Natural killer cell (primary cell): ENCODE measurements around the gene SH2D2A. TPM values are rescaled to one million over a fixed set of nuclear protein-coding genes. Genes with fewer than 3 reads are reported as not detected.

ENCODE experiments used
- ATAC-seq, 3 donors: fragments of 150-1000 bp in 2 of 3; fragments of 200-7000 bp in 1 of 3; cut with Tn5 transposase; 1 replicate in 1 of 3; 2 replicates in 2 of 3; pipeline ENCODE4 v1.10.0; 2021; ENCODE audit warnings: mild to moderate bottlenecking in 2 of 3, moderate library complexity in 2 of 3
- DNase-seq, 2 donors: peaks; one replicate each; pipeline versions ENCODE4 v3.0.0 to v3.0.0-alpha.2; 2013 to 2021; ENCODE audit warnings: mixed read lengths in 1 of 2
- H3K27ac ChIP-seq: one replicate; pipeline ENCODE4 v1.5.1; 2013; ENCODE audit warnings: mild to moderate bottlenecking, low read length
- H3K27me3 ChIP-seq: one replicate; pipeline ENCODE4 v1.6.1; 2013; ENCODE audit warnings: low read length; ENCODE audit not compliant: control insufficient read depth, insufficient read depth
- H3K36me3 ChIP-seq: one replicate; pipeline ENCODE4 v1.6.1; 2013; ENCODE audit warnings: low read length; ENCODE audit not compliant: control insufficient read depth, insufficient read depth
- H3K4me1 ChIP-seq: one replicate; pipeline ENCODE4 v1.6.1; 2013; ENCODE audit warnings: low read length; ENCODE audit not compliant: control insufficient read depth, insufficient read depth
- H3K4me3 ChIP-seq: one replicate; pipeline ENCODE4 v1.5.1; 2013; ENCODE audit warnings: low read length
- H3K9me3 ChIP-seq: one replicate; pipeline ENCODE4 v1.6.1; 2013; ENCODE audit warnings: low read length; ENCODE audit not compliant: control insufficient read depth, insufficient read depth
- H3K27ac Mint-ChIP-seq, 2 donors: one replicate each; pipeline ENCODE4 v1.8.0; 2022; ENCODE audit warnings: mild to moderate bottlenecking in 2 of 2, mixed read lengths in 2 of 2, moderate library complexity in 1 of 2
- H3K27me3 Mint-ChIP-seq, 2 donors: one replicate each; pipeline ENCODE4 v1.8.0; 2022; ENCODE audit warnings: low read depth in 2 of 2, mixed read lengths in 2 of 2
- H3K36me3 Mint-ChIP-seq: one replicate; pipeline ENCODE4 v1.8.0; 2022; ENCODE audit warnings: mixed read lengths
- H3K4me1 Mint-ChIP-seq, 2 donors: one replicate each; pipeline ENCODE4 v1.8.0; 2022; ENCODE audit warnings: mixed read lengths in 2 of 2
- H3K4me3 Mint-ChIP-seq: one replicate; pipeline ENCODE4 v1.8.0; 2022; ENCODE audit warnings: mild to moderate bottlenecking, moderate library complexity, mixed read lengths
- H3K9me3 Mint-ChIP-seq, 2 donors: one replicate each; pipeline ENCODE4 v1.8.0; 2022; ENCODE audit warnings: mixed read lengths in 2 of 2
- CTCF ChIP-seq: fragments of 200-600 bp; IDR thresholded peaks from one replicate; pipeline ENCODE4 v1.8.0; 2022; ENCODE audit warnings: antibody characterized with exemption
- WGBS: methylation state at CpG from one replicate; pipeline ENCODE4 v1.1.7; 2013; ENCODE audit warnings: missing lambda C conversion rate; ENCODE audit not compliant: insufficient coverage; 5-methylcytosine and 5-hydroxymethylcytosine counted together
- intact Hi-C: fragments of 100-400 bp; cut with micrococcal nuclease; formaldehyde crosslinking; loops from one replicate; pipeline ENCODE4 v1.14.2; 2022
- total RNA-seq, 4 donors: library from RNA; stranded (reverse); fragments of 120-200 nt in 1 of 4; gene quantifications; one replicate each; pipeline versions ENCODE4 v1.2.3 to v1.2.4, GENCODE V29; 2013 to 2022

Gene SH2D2A
- total RNA-seq, 3 donors from 2014 or later (not counting 1 experiment from before 2014, with no cell fraction given) = 155 to 324 (median 312) TPM

GRCh38 chr1:156815961-156816422, 656 bp downstream of the SH2D2A start:
- peaks cover 72 to 82% of the 10 kb centered on the region in 2 donors for H3K4me1 Mint-ChIP-seq
- no peak for TF ChIP-seq CTCF
- Histone ChIP-seq H3K36me3 (peaks cover 21% of the 10 kb centered on the region), H3K4me1 (peaks cover 68% of the 10 kb centered on the region), H3K4me3 (peak overlapping the region; percentile 76), H3K9me3 (no peaks in the 10 kb centered on the region), H3K27me3 (no peaks in the 10 kb centered on the region), H3K27ac (peak overlapping the region; percentile 99)
- H3K27me3 Mint-ChIP-seq = no peaks in the 10 kb centered on the region
- WGBS = 46% methylated on average over 10 of the region's 10 CpGs
- H3K4me3 Mint-ChIP-seq = peak overlapping the region; percentile 96
- no peaks in the 10 kb centered on the region for H3K9me3 Mint-ChIP-seq
- intact Hi-C loops = loop anchor here (1.0 to 2.0 kb wide), 4 partner anchors 23 to 156 kb away; partner anchors contain the start of genes INSRR and PRCC
- H3K36me3 Mint-ChIP-seq = peaks cover 20% of the 10 kb centered on the region
- peak overlapping the region; percentile 98 for H3K27ac Mint-ChIP-seq
- ATAC-seq = peak in 1 of 3 donors; percentile 1
- peak; percentile 38 to 63 for DNase-seq

DNA sequence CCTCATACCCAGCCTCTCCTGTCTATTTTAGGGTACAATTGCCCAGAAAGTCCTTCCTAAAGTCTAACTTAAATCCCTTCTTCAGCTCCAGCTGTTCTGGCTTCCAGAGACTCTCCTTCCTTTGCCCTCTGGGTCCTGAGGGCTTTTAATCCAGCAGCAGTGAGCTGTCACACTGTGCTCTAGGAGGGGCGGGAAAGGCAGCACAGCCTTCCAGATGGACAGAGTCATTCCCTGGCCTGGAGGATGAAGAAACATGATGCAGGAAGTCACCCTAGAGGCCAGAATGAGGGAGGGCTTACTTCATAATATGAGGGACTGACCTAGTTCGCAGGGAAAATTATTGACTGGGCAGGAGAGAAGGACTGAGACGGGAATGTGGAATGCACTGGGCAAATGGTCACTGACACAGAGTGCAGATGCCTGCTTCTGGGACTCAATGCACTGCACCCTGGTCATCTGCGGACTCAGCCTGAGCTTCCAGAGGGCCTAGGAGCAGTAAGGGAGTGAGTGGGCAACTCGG, 1.3 kb downstream of the SH2D2A start:
- H3K27me3 Mint-ChIP-seq = no peaks in the 10 kb centered on the region
- H3K4me1 Mint-ChIP-seq = peaks cover 74 to 82% of the 10 kb centered on the region in 2 donors
- Histone ChIP-seq H3K4me3 (peak overlapping the region; percentile 76), H3K27ac (peak overlapping the region; percentile 99), H3K9me3 (no peaks in the 10 kb centered on the region), H3K36me3 (peaks cover 25% of the 10 kb centered on the region), H3K4me1 (peaks cover 69% of the 10 kb centered on the region), H3K27me3 (no peaks in the 10 kb centered on the region)
- intact Hi-C loops = no loop called here
- no peak for ATAC-seq
- peaks cover 20% of the 10 kb centered on the region for H3K36me3 Mint-ChIP-seq
- H3K27ac Mint-ChIP-seq = peak overlapping the region; percentile 98
- 68% methylated on average over 5 of the region's 5 CpGs for WGBS
- H3K4me3 Mint-ChIP-seq = peak overlapping the region; percentile 96
- peak in 1 of 2 donors; percentile 40 for DNase-seq
- no peaks in the 10 kb centered on the region for H3K9me3 Mint-ChIP-seq
- TF ChIP-seq CTCF = no peak

DNA sequence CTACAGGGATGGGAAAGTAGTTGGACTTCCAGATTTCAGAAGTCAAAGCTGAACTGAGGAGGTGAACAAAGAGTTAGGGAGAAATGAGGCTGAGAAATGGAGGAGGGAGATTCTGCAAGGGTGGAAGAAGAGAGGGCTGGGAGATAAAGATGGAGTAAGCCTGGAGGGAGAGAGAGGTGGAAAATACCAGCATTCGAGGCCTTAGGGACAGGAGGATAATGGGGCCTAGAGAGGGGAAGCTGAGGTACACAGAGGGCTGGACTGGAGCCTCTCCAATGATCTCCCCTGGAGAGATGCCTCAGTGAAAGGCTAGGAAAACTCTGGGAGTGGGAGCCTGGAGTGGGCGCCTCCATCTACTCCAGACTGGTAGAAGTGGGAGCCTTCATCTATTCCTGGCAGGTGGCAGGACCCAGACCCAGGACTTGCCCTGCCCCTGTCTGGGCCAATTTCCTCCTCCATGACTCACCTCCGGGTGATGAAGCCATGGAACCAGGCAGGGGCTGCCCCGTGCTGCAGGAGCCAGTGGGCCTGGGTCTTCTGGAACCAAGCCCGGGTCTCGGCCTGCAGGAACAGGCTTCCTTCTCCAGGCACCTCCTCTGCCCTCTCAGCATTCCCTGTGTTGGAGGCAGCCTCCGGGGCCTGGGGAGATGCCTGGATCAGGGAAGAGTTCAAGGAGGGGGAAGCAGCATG, 1.9 kb downstream of the SH2D2A start:
- H3K27me3 ChIP-seq = no peaks in the 10 kb centered on the region
- H3K4me3 ChIP-seq = peak overlapping the region; percentile 76
- Mint-ChIP-seq H3K9me3 (no peaks in the 10 kb centered on the region), H3K4me3 (peak overlapping the region; percentile 96), H3K36me3 (peaks cover 20% of the 10 kb centered on the region), H3K4me1 (peaks cover 74 to 86% of the 10 kb centered on the region in 2 donors), H3K27me3 (no peaks in the 10 kb centered on the region), H3K27ac (peak overlapping the region; percentile 98)
- 60% methylated on average over 6 of the region's 7 CpGs for WGBS
- TF ChIP-seq CTCF = no peak
- peak overlapping the region; percentile 99 for H3K27ac ChIP-seq
- peaks cover 75% of the 10 kb centered on the region for H3K4me1 ChIP-seq
- no peaks in the 10 kb centered on the region for H3K9me3 ChIP-seq
- H3K36me3 ChIP-seq = peaks cover 30% of the 10 kb centered on the region
- intact Hi-C loops = no loop called here
- ATAC-seq = no peak
- DNase-seq = peak; percentile 47 to 68
